Measurements from ENCODE around the gene DOCK7.
A peak's percentile ranks its signal among the peaks of the same experiment; 100 is the strongest.
"Not testable (repeated sequence)": the region's sequence is repeated elsewhere in the genome, so short reads cannot be mapped to it uniquely, and the experiment has no call there.

DOCK7 gene

GRCh38 chr1:62682531-62682930 is 5.7 kb downstream of the DOCK7 start:
- H3K4me3 Mint-ChIP-seq: no peak overlapping the region
- no peak for DNase-seq (ENCODE audit: low spot score)
- peaks cover 8% of the 10 kb centered on the region for H3K4me1 Mint-ChIP-seq (ENCODE audit: low read depth)
- no peaks in the 10 kb centered on the region for H3K27me3 Mint-ChIP-seq (ENCODE audit: low read depth)
- H3K36me3 Mint-ChIP-seq (ENCODE audit: low read depth): no peaks in the 10 kb centered on the region
- H3K9me3 Mint-ChIP-seq: no peaks in the 10 kb centered on the region
- no peak overlapping the region for H3K27ac Mint-ChIP-seq

- not testable (repeated sequence) for H3K27me3 Mint-ChIP-seq (ENCODE audit: low read depth); H3K4me1 Mint-ChIP-seq (ENCODE audit: low read depth); H3K27ac Mint-ChIP-seq; H3K36me3 Mint-ChIP-seq (ENCODE audit: low read depth); H3K9me3 Mint-ChIP-seq; DNase-seq (ENCODE audit: low spot score); H3K4me3 Mint-ChIP-seq
Observed at GRCh38 chr1:62680992-62681391, 7.2 kb downstream of the DOCK7 start.

- H3K4me1 Mint-ChIP-seq (ENCODE audit: low read depth); H3K9me3 Mint-ChIP-seq; H3K27ac Mint-ChIP-seq; DNase-seq (ENCODE audit: low spot score); H3K36me3 Mint-ChIP-seq (ENCODE audit: low read depth); H3K4me3 Mint-ChIP-seq; H3K27me3 Mint-ChIP-seq (ENCODE audit: low read depth): not testable (repeated sequence)
Observed at GRCh38 chr1:62677822-62678221, 10.4 kb downstream of the DOCK7 start.

GRCh38 chr1:62676611-62677356 is 11.4 kb downstream of the DOCK7 start:
- H3K4me1 Mint-ChIP-seq (ENCODE audit: low read depth): no peaks in the 10 kb centered on the region
- H3K27me3 Mint-ChIP-seq (ENCODE audit: low read depth): no peaks in the 10 kb centered on the region
- no peak overlapping the region for H3K27ac Mint-ChIP-seq
- H3K36me3 Mint-ChIP-seq (ENCODE audit: low read depth): no peaks in the 10 kb centered on the region
- no peak for DNase-seq (ENCODE audit: low spot score)
- no peak overlapping the region for H3K4me3 Mint-ChIP-seq
- no peaks in the 10 kb centered on the region for H3K9me3 Mint-ChIP-seq

GRCh38 chr1:62673629-62674028 is 14.6 kb downstream of the DOCK7 start:
- Mint-ChIP-seq H3K4me1 (ENCODE audit: low read depth) (no peaks in the 10 kb centered on the region), H3K27ac (no peak overlapping the region), H3K27me3 (ENCODE audit: low read depth) (no peaks in the 10 kb centered on the region), H3K9me3 (no peaks in the 10 kb centered on the region), H3K36me3 (ENCODE audit: low read depth) (no peaks in the 10 kb centered on the region), H3K4me3 (no peak overlapping the region)
- no peak for DNase-seq (ENCODE audit: low spot score)

GRCh38 chr1:62672029-62672428 is 16.2 kb downstream of the DOCK7 start:
- Mint-ChIP-seq H3K9me3 (no peaks in the 10 kb centered on the region), H3K4me3 (no peak overlapping the region), H3K27ac (no peak overlapping the region), H3K4me1 (ENCODE audit: low read depth) (no peaks in the 10 kb centered on the region), H3K27me3 (ENCODE audit: low read depth) (no peaks in the 10 kb centered on the region), H3K36me3 (ENCODE audit: low read depth) (no peaks in the 10 kb centered on the region)
- no peak for DNase-seq (ENCODE audit: low spot score)

GRCh38 chr1:62654744-62655143 is 33.4 kb downstream of the DOCK7 start:
- DNase-seq (ENCODE audit: low spot score): no peak
- Mint-ChIP-seq H3K36me3 (ENCODE audit: low read depth) (peaks cover 1% of the 10 kb centered on the region), H3K4me3 (no peak overlapping the region), H3K27me3 (ENCODE audit: low read depth) (no peaks in the 10 kb centered on the region), H3K9me3 (no peaks in the 10 kb centered on the region), H3K4me1 (ENCODE audit: low read depth) (no peaks in the 10 kb centered on the region), H3K27ac (no peak overlapping the region)

GRCh38 chr1:62652387-62652786 is 35.8 kb downstream of the DOCK7 start:
- Mint-ChIP-seq H3K27me3 (ENCODE audit: low read depth) (no peaks in the 10 kb centered on the region), H3K27ac (no peak overlapping the region), H3K4me3 (no peak overlapping the region), H3K4me1 (ENCODE audit: low read depth) (no peaks in the 10 kb centered on the region), H3K9me3 (no peaks in the 10 kb centered on the region), H3K36me3 (ENCODE audit: low read depth) (peaks cover 1% of the 10 kb centered on the region)
- DNase-seq (ENCODE audit: low spot score): no peak

GRCh38 chr1:62643283-62643682 is 44.9 kb downstream of the DOCK7 start:
- Mint-ChIP-seq H3K27me3 (ENCODE audit: low read depth) (no peaks in the 10 kb centered on the region), H3K27ac (no peak overlapping the region), H3K4me3 (no peak overlapping the region), H3K36me3 (ENCODE audit: low read depth) (no peaks in the 10 kb centered on the region), H3K9me3 (no peaks in the 10 kb centered on the region), H3K4me1 (ENCODE audit: low read depth) (no peaks in the 10 kb centered on the region)
- DNase-seq (ENCODE audit: low spot score): no peak

GRCh38 chr1:62637392-62638105 is 50.6 kb downstream of the DOCK7 start:
- Mint-ChIP-seq H3K36me3 (ENCODE audit: low read depth) (peaks cover 5% of the 10 kb centered on the region), H3K4me3 (no peak overlapping the region), H3K4me1 (ENCODE audit: low read depth) (no peaks in the 10 kb centered on the region), H3K9me3 (peaks cover 5% of the 10 kb centered on the region), H3K27me3 (ENCODE audit: low read depth) (no peaks in the 10 kb centered on the region), H3K27ac (no peak overlapping the region)
- DNase-seq (ENCODE audit: low spot score): no peak

GRCh38 chr1:62628506-62628905 is 59.7 kb downstream of the DOCK7 start:
- Mint-ChIP-seq H3K27me3 (ENCODE audit: low read depth) (no peaks in the 10 kb centered on the region), H3K36me3 (ENCODE audit: low read depth) (peaks cover 9% of the 10 kb centered on the region), H3K9me3 (peaks cover 2% of the 10 kb centered on the region), H3K4me1 (ENCODE audit: low read depth) (peaks cover 10% of the 10 kb centered on the region), H3K4me3 (no peak overlapping the region), H3K27ac (no peak overlapping the region)
- DNase-seq (ENCODE audit: low spot score): no peak

GRCh38 chr1:62625415-62625814 is 62.8 kb downstream of the DOCK7 start:
- H3K27ac Mint-ChIP-seq: no peak overlapping the region
- H3K36me3 Mint-ChIP-seq (ENCODE audit: low read depth): peaks cover 6% of the 10 kb centered on the region
- H3K4me1 Mint-ChIP-seq (ENCODE audit: low read depth): peaks cover 17% of the 10 kb centered on the region
- no peak for DNase-seq (ENCODE audit: low spot score)
- no peaks in the 10 kb centered on the region for H3K27me3 Mint-ChIP-seq (ENCODE audit: low read depth)
- H3K4me3 Mint-ChIP-seq: no peak overlapping the region
- no peaks in the 10 kb centered on the region for H3K9me3 Mint-ChIP-seq

GRCh38 chr1:62621907-62622306 is 66.3 kb downstream of the DOCK7 start:
- peak; percentile 15 for DNase-seq (ENCODE audit: low spot score)
- Mint-ChIP-seq H3K4me1 (ENCODE audit: low read depth) (peaks cover 17% of the 10 kb centered on the region), H3K27ac (no peak overlapping the region), H3K36me3 (ENCODE audit: low read depth) (peaks cover 6% of the 10 kb centered on the region), H3K9me3 (no peaks in the 10 kb centered on the region), H3K27me3 (ENCODE audit: low read depth) (no peaks in the 10 kb centered on the region), H3K4me3 (no peak overlapping the region)

- no peak for DNase-seq (ENCODE audit: low spot score)
- no peaks in the 10 kb centered on the region for H3K9me3 Mint-ChIP-seq
- H3K4me1 Mint-ChIP-seq (ENCODE audit: low read depth): no peaks in the 10 kb centered on the region
- no peak overlapping the region for H3K27ac Mint-ChIP-seq
- H3K4me3 Mint-ChIP-seq: no peak overlapping the region
- H3K27me3 Mint-ChIP-seq (ENCODE audit: low read depth): no peaks in the 10 kb centered on the region
- H3K36me3 Mint-ChIP-seq (ENCODE audit: low read depth): no peaks in the 10 kb centered on the region
Observed at GRCh38 chr1:62613890-62614289, 74.3 kb downstream of the DOCK7 start.

GRCh38 chr1:62613325-62613727 is 74.9 kb downstream of the DOCK7 start:
- no peak overlapping the region for H3K4me3 Mint-ChIP-seq
- no peaks in the 10 kb centered on the region for H3K27me3 Mint-ChIP-seq (ENCODE audit: low read depth)
- no peak for DNase-seq (ENCODE audit: low spot score)
- no peaks in the 10 kb centered on the region for H3K36me3 Mint-ChIP-seq (ENCODE audit: low read depth)
- H3K9me3 Mint-ChIP-seq: no peaks in the 10 kb centered on the region
- no peak overlapping the region for H3K27ac Mint-ChIP-seq
- no peaks in the 10 kb centered on the region for H3K4me1 Mint-ChIP-seq (ENCODE audit: low read depth)

Measured in T-helper 2 cell treated with Interferon-gamma antibody and Interleukin-4, amounts not matched to agents 5 μg/mL and 100 μg/mL, for 36 hours (primary cell).